ENCODE data around the gene PAX5.

DNA sequence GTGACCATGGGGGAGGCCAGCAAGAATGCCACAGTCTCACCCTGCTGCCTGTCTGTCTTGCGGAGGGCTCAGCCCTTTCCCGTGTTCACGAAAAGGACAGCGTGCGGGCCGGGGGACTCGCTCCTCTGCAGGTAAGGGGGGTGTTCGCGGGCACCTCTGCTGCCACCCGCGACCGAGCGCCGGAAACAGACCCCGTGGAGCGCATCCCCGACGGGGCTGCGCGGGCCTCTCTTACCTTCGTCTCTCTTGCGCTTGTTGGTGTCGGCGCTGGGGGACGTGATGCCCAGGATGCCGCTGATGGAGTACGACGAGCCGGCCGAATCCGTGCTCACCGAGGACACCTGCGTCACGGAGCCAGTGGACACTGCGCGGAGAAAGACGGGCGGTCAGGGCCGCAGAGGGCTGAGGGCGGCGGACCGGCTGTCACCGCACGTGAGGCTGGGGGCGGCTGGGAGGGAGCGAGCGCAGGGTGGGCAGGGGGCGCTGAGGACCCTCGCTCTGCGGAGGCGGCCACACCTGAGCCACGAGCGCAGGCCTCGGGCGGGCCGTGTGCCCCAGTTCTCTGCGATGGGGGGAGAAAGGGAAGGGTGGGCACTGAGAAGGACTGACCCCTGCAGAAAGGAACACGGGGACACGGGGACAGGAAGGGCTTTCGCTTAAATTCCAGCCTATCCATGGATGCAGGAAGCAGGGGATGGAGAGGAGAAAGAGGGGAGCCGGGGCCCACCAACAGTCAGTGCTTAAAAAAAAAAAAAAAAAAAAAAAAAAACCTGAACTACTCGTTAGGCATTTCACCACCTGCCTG is 31.5 kb downstream of the PAX5 start:
- TF ChIP-seq, protein P1, sequence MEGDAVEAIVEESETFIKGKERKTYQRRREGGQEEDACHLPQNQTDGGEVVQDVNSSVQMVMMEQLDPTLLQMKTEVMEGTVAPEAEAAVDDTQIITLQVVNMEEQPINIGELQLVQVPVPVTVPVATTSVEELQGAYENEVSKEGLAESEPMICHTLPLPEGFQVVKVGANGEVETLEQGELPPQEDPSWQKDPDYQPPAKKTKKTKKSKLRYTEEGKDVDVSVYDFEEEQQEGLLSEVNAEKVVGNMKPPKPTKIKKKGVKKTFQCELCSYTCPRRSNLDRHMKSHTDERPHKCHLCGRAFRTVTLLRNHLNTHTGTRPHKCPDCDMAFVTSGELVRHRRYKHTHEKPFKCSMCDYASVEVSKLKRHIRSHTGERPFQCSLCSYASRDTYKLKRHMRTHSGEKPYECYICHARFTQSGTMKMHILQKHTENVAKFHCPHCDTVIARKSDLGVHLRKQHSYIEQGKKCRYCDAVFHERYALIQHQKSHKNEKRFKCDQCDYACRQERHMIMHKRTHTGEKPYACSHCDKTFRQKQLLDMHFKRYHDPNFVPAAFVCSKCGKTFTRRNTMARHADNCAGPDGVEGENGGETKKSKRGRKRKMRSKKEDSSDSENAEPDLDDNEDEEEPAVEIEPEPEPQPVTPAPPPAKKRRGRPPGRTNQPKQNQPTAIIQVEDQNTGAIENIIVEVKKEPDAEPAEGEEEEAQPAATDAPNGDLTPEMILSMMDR (IDR thresholded peaks at IDR 0.05): no peak
- no peak for TF ChIP-seq POLR2A (IDR thresholded peaks at IDR 0.05)
